SK-N-SH (cell line): ENCODE results near the gene PIP4K2A. TPM values are rescaled to one million over a fixed set of nuclear protein-coding genes. Genes with fewer than 3 reads are reported as not detected.

Source experiments
- CTCF ChIA-PET: fragments of 300-600, 350-600 bp; formaldehyde crosslinking; extraction: SDS; loops from one replicate; lab custom pipeline; 2021; lab: Yijun Ruan, JAX
- POLR2A ChIA-PET: fragments of 350-600 bp; sonication (Branson Sonifier 250); formaldehyde crosslinking; extraction: SDS; loops from one replicate; lab custom pipeline; 2020; ENCODE audit warnings: antibody characterized with exemption, inconsistent platforms; lab: Yijun Ruan, JAX
- DNase-seq: peaks from one replicate; pipeline ENCODE4 v3.0.0; 2012
- H2AFZ ChIP-seq: fragments of 200-600 bp; sonication (generic); 2 replicates; pipeline ENCODE4 v1.8.1; 2016; ENCODE audit warnings: antibody characterized with exemption, mild to moderate bottlenecking, low read depth
- H3F3A ChIP-seq: fragments of 200-600 bp; sonication (generic); replicated peaks from 2 replicates; pipeline ENCODE3; 2016; ENCODE audit warnings: antibody characterized with exemption, mild to moderate bottlenecking; ENCODE audit not compliant: insufficient read depth
- H3K27ac ChIP-seq, 2 experiments: fragments of 200-500 bp in 1 of 2; fragments of 200-600 bp in 1 of 2; sonication (Bioruptor generic) in 1 of 2; sonication (generic), shearing (Covaris generic) in 1 of 2; 2 replicates each; pipeline versions ENCODE4 v1.5.1 to v1.6.1; 2014 to 2016; ENCODE audit warnings: low read depth in 2 of 2, inconsistent platforms in 1 of 2, low read length in 1 of 2, mild to moderate bottlenecking in 1 of 2, mixed read lengths in 1 of 2
- H3K27me3 ChIP-seq: fragments of 200-600 bp; sonication (generic), shearing (Covaris generic); 2 replicates; pipeline ENCODE4 v1.6.1; 2016; ENCODE audit warnings: mixed run types; ENCODE audit not compliant: insufficient read depth
- H3K36me3 ChIP-seq, 2 experiments: fragments of 200-500 bp in 1 of 2; fragments of 200-600 bp in 1 of 2; sonication (Bioruptor generic) in 1 of 2; sonication (generic) in 1 of 2; replicated peaks in 1 of 2; 2 replicates each; pipeline versions ENCODE3 to v1.5.1; 2014 to 2016; ENCODE audit warnings: low read length in 1 of 2, mild to moderate bottlenecking in 1 of 2; ENCODE audit not compliant: insufficient read depth in 2 of 2, control insufficient read depth in 1 of 2
- H3K4me1 ChIP-seq, 2 experiments: fragments of 200-500 bp in 1 of 2; fragments of 200-600 bp in 1 of 2; sonication (Bioruptor generic) in 1 of 2; sonication (generic), shearing (Covaris generic) in 1 of 2; 2 replicates each; pipeline versions ENCODE4 v1.5.1 to v1.6.1; 2014 to 2016; ENCODE audit warnings: low read depth in 1 of 2, low read length in 1 of 2, mixed run types in 1 of 2; ENCODE audit not compliant: insufficient read depth in 2 of 2, control insufficient read depth in 1 of 2
- H3K4me2 ChIP-seq: fragments of 200-600 bp; sonication (generic), shearing (Covaris generic); 2 replicates; pipeline ENCODE4 v1.6.1; 2017; ENCODE audit warnings: mixed run types
- H3K4me3 ChIP-seq, 2 experiments: fragments of 200-500 bp in 1 of 2; fragments of 200-600 bp in 1 of 2; sonication (Bioruptor generic) in 1 of 2; sonication (generic), shearing (Covaris generic) in 1 of 2; 2 replicates each; pipeline versions ENCODE4 v1.5.1 to v1.8.1; 2014 to 2016; ENCODE audit warnings: low read depth in 2 of 2, inconsistent platforms in 1 of 2, low read length in 1 of 2, mild to moderate bottlenecking in 1 of 2, mixed read lengths in 1 of 2, moderate library complexity in 1 of 2
- H3K79me2 ChIP-seq: fragments of 200-600 bp; sonication (generic); 2 replicates; pipeline ENCODE4 v1.8.1; 2017; ENCODE audit warnings: mild to moderate bottlenecking; ENCODE audit not compliant: insufficient read depth
- H3K9ac ChIP-seq: fragments of 200-600 bp; sonication (generic); 2 replicates; pipeline ENCODE4 v1.6.1; 2017; ENCODE audit warnings: mixed run types
- H3K9me2 ChIP-seq: fragments of 200-600 bp; sonication (generic); 2 replicates; pipeline ENCODE4 v1.6.1; 2017; ENCODE audit warnings: mixed run types
- H3K9me3 ChIP-seq: fragments of 200-600 bp; sonication (generic); 2 replicates; pipeline ENCODE4 v1.6.1; 2017; ENCODE audit warnings: mixed run types, mild to moderate bottlenecking, moderate library complexity
- H4K20me1 ChIP-seq: fragments of 200-600 bp; sonication (generic); 2 replicates; pipeline ENCODE4 v1.6.1; 2017; ENCODE audit warnings: mild to moderate bottlenecking, mixed run types; ENCODE audit not compliant: insufficient read depth
- CHD2 ChIP-seq: fragments of 150-350 bp; IDR thresholded peaks from 2 replicates; pipeline ENCODE4 v1.6.1; 2018; ENCODE audit warnings: low read length; ENCODE audit not compliant: partially characterized antibody
- EP300 ChIP-seq, 2 experiments: IDR thresholded peaks; 2 replicates each; pipeline versions ENCODE4 v1.4.0 to v1.6.1; 2012; ENCODE audit warnings: borderline replicate concordance in 1 of 2, low read depth in 1 of 2, low read length in 1 of 2
- FOSL2 ChIP-seq: IDR thresholded peaks from 2 replicates; pipeline ENCODE4 v1.4.0; 2012; ENCODE audit warnings: low read depth, mild to moderate bottlenecking, moderate library complexity, borderline replicate concordance
- FOXJ3 ChIP-seq: sonication (generic); formaldehyde crosslinking; IDR thresholded peaks from 2 replicates; pipeline ENCODE4 v1.5.1; 2020; ENCODE audit warnings: mild to moderate bottlenecking, missing genetic modification reagents
- FOXM1 ChIP-seq: IDR thresholded peaks from 2 replicates; pipeline ENCODE4 v1.4.0; 2012; ENCODE audit warnings: low read depth, mild to moderate bottlenecking
- GABPA ChIP-seq: IDR thresholded peaks from 2 replicates; pipeline ENCODE4 v1.4.0; 2012; ENCODE audit warnings: low read depth, mild to moderate bottlenecking
- GATA2 ChIP-seq: sonication (generic); formaldehyde crosslinking; IDR thresholded peaks from 2 replicates; pipeline ENCODE4 v1.5.0; 2020; ENCODE audit warnings: mild to moderate bottlenecking, missing genetic modification reagents
- JUND ChIP-seq: IDR thresholded peaks from 2 replicates; pipeline ENCODE4 v1.4.0; 2012
- MEF2A ChIP-seq: IDR thresholded peaks from 2 replicates; pipeline ENCODE4 v1.4.0; 2012; ENCODE audit warnings: low read depth, borderline replicate concordance
- NFIC ChIP-seq: IDR thresholded peaks from 2 replicates; pipeline ENCODE4 v1.4.0; 2012; ENCODE audit warnings: borderline replicate concordance
- RAD21 ChIP-seq: IDR thresholded peaks from 2 replicates; pipeline ENCODE4 v1.6.1; 2012; ENCODE audit warnings: mild to moderate bottlenecking, low read length
- RXRA ChIP-seq: IDR thresholded peaks from 2 replicates; pipeline ENCODE4 v1.4.0; 2012; ENCODE audit warnings: low read depth, mild to moderate bottlenecking, borderline replicate concordance
- SIN3A ChIP-seq: IDR thresholded peaks from 2 replicates; pipeline ENCODE4 v1.6.1; 2012; ENCODE audit warnings: low read depth, mild to moderate bottlenecking, low read length, moderate library complexity, borderline replicate concordance
- SMC3 ChIP-seq: IDR thresholded peaks from 2 replicates; pipeline ENCODE4 v1.6.1; 2012; ENCODE audit warnings: low read depth, low read length, improper control_type of control experiment
- TCF12 ChIP-seq: IDR thresholded peaks from 2 replicates; pipeline ENCODE4 v1.4.0; 2012
- YY1 ChIP-seq: IDR thresholded peaks from 2 replicates; pipeline ENCODE4 v1.4.0; 2012; ENCODE audit warnings: low read depth, mild to moderate bottlenecking
- WGBS: methylation state at CpG from one replicate; pipeline ENCODE4 v1.1.6; 2017; ENCODE audit warnings: low lambda C conversion rate; 5-methylcytosine and 5-hydroxymethylcytosine counted together
- polyA plus RNA-seq, 3 experiments: library from polyadenylated mRNA; depleted of rRNA; stranded (reverse); fragments of >200 nt; gene quantifications; 2 replicates each; pipeline ENCODE4 v1.2.3, GENCODE V29; 2012
- TF ChIP-seq, protein P1 (sequence below): fragments of 200-600 bp; sonication (generic); IDR thresholded peaks from 2 replicates; pipeline ENCODE4 v1.6.1; 2017; ENCODE audit warnings: antibody characterized with exemption, mild to moderate bottlenecking, moderate library complexity
- TF ChIP-seq, protein P2 (sequence below): IDR thresholded peaks from 2 replicates; pipeline ENCODE4 v1.4.0; 2012; ENCODE audit warnings: low read depth, borderline replicate concordance
- TF ChIP-seq, protein P3 (sequence below): fragments of 150-350 bp; IDR thresholded peaks from 2 replicates; pipeline ENCODE4 v1.6.1; 2017; ENCODE audit warnings: antibody characterized with exemption, low read length, low read depth, borderline replicate concordance
- TF ChIP-seq, protein P4 (sequence below): IDR thresholded peaks from 2 replicates; pipeline ENCODE4; 2012
- TF ChIP-seq, protein P5 (sequence below): fragments of 150-350 bp; IDR thresholded peaks from 2 replicates; pipeline ENCODE4 v1.6.1; 2016; ENCODE audit warnings: mild to moderate bottlenecking, low read depth, low read length

PIP4K2A gene
- polyA plus RNA-seq, 1 of the 3 experiments (the other 2 are of a cell fraction): 10.8 TPM

DNA sequence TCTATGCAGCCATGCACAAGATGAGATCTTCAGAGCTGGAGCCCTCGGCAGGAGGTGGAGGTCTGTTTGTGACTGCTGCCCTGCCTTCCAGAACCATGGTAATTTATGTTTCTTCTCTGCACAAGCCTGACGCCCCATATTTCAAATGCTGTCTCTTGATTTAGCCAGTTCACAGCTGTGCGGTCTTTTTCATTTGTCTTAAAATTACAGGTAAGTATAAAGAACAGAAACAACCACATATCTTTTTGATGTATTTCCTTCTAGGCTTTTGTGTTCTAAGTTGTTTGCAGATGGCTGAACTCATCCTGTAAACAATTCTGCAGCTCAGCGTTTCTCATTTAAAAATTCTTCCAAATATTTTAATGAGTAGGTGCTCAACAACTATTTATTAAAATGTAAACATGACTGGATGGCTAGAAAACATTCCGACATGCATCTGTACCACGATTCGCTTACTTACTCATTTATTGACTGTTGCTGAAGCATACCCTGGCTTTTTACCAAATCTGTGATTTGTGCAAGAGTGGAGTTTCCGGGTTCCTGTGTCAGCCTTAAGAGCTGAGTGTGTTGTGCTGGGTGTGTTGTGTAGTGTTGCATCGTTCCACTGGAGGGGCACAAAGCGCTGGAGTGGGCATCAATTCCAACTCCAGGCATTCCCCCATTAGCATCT, 58.9 kb downstream of the PIP4K2A start:
- H4K20me1 ChIP-seq: 0 out of 2 replicates have a peak, but pooled peaks cover 14% of the 10 kb centered on the region
- no peaks in the 10 kb centered on the region for H3K36me3 ChIP-seq
- no peak overlapping the region for H3K27ac ChIP-seq
- WGBS: 75% methylated on average over 10 of the region's 10 CpGs
- H3K9ac ChIP-seq: no peak overlapping the region
- TF ChIP-seq EP300 (IDR thresholded peaks at IDR 0.05; ENCODE audit: borderline replicate concordance in 1 of 2, low read depth in 1 of 2, low read length in 1 of 2) (no peak), FOXJ3 (CRISPR knock-in tag) (no peak), MEF2A (no peak), FOSL2 (no peak), SIN3A (no peak), GATA2 (CRISPR knock-in tag) (no peak)
- TF ChIP-seq, all 33 proteins: peak for 0
- Histone ChIP-seq H2AFZ (no peak overlapping the region), H3K4me3 (no peak overlapping the region), H3K9me3 (no peaks in the 10 kb centered on the region), H3K27me3 (no peaks in the 10 kb centered on the region), H3K4me2 (no peak overlapping the region), H3K4me1 (peaks cover 4 to 22% of the 10 kb centered on the region in 2 experiments; a peak in 2 of 4 replicates), H3K79me2 (peaks cover 28% of the 10 kb centered on the region), H3K9me2 (no peaks in the 10 kb centered on the region), H3F3A (no peaks in the 10 kb centered on the region)
- POLR2A ChIA-PET: no interaction called here
- CTCF ChIA-PET: interaction anchor here (0.5 to 1.0 kb wide), 2 partner anchors 66 to 299 kb away, joined by 3 read pairs; no protein-coding TSS in a partner anchor
- no peak for DNase-seq

DNA sequence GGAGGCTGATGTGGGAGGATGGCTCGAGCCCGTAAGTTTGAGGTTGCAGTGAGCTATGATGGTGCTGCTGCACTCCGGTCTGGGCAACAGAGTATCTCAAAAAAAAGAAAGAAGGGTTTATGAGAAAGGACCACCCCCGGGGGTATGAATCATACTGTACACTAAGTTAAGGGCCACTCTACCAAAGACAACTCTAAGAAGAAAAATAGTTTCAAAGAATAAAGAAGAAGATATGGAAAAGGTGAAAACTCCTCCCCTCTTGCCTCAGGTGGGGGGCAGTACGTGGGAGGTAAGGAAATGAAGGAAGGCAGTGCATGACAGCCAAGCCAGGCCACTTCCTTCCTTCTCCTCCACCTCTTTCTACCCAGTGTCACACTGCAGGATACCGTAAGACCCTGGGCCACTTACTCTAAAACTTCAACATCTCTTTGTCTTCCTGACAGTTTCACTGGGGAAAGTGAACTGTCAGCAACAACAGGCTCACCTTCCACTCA, 61.3 kb downstream of the PIP4K2A start:
- no peak for DNase-seq
- Histone ChIP-seq H2AFZ (no peak overlapping the region), H3K79me2 (peaks cover 11% of the 10 kb centered on the region), H3K4me2 (no peak overlapping the region), H3K9me3 (no peaks in the 10 kb centered on the region), H3K27ac (no peak overlapping the region), H3F3A (no peaks in the 10 kb centered on the region), H3K27me3 (no peaks in the 10 kb centered on the region), H3K4me3 (no peak overlapping the region), H3K36me3 (no peaks in the 10 kb centered on the region), H3K9ac (no peak overlapping the region), H3K4me1 (peaks cover 4 to 22% of the 10 kb centered on the region in 2 experiments; a peak in 3 of 4 replicates), H3K9me2 (no peaks in the 10 kb centered on the region), H4K20me1 (0 out of 2 replicates have a peak, but pooled peaks cover 9% of the 10 kb centered on the region)
- WGBS: 94% methylated on average over 6 of the region's 6 CpGs
- CTCF ChIA-PET: no interaction called here
- POLR2A ChIA-PET: no interaction called here
- TF ChIP-seq, protein P1, sequence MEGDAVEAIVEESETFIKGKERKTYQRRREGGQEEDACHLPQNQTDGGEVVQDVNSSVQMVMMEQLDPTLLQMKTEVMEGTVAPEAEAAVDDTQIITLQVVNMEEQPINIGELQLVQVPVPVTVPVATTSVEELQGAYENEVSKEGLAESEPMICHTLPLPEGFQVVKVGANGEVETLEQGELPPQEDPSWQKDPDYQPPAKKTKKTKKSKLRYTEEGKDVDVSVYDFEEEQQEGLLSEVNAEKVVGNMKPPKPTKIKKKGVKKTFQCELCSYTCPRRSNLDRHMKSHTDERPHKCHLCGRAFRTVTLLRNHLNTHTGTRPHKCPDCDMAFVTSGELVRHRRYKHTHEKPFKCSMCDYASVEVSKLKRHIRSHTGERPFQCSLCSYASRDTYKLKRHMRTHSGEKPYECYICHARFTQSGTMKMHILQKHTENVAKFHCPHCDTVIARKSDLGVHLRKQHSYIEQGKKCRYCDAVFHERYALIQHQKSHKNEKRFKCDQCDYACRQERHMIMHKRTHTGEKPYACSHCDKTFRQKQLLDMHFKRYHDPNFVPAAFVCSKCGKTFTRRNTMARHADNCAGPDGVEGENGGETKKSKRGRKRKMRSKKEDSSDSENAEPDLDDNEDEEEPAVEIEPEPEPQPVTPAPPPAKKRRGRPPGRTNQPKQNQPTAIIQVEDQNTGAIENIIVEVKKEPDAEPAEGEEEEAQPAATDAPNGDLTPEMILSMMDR: no peak
- TF ChIP-seq, protein P2, sequence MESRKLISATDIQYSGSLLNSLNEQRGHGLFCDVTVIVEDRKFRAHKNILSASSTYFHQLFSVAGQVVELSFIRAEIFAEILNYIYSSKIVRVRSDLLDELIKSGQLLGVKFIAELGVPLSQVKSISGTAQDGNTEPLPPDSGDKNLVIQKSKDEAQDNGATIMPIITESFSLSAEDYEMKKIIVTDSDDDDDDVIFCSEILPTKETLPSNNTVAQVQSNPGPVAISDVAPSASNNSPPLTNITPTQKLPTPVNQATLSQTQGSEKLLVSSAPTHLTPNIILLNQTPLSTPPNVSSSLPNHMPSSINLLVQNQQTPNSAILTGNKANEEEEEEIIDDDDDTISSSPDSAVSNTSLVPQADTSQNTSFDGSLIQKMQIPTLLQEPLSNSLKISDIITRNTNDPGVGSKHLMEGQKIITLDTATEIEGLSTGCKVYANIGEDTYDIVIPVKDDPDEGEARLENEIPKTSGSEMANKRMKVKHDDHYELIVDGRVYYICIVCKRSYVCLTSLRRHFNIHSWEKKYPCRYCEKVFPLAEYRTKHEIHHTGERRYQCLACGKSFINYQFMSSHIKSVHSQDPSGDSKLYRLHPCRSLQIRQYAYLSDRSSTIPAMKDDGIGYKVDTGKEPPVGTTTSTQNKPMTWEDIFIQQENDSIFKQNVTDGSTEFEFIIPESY: no peak
- no peak for TF ChIP-seq FOXJ3 (CRISPR knock-in tag)
- TF ChIP-seq, protein P3, sequence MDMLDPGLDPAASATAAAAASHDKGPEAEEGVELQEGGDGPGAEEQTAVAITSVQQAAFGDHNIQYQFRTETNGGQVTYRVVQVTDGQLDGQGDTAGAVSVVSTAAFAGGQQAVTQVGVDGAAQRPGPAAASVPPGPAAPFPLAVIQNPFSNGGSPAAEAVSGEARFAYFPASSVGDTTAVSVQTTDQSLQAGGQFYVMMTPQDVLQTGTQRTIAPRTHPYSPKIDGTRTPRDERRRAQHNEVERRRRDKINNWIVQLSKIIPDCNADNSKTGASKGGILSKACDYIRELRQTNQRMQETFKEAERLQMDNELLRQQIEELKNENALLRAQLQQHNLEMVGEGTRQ: no peak
- TF ChIP-seq, protein P4, sequence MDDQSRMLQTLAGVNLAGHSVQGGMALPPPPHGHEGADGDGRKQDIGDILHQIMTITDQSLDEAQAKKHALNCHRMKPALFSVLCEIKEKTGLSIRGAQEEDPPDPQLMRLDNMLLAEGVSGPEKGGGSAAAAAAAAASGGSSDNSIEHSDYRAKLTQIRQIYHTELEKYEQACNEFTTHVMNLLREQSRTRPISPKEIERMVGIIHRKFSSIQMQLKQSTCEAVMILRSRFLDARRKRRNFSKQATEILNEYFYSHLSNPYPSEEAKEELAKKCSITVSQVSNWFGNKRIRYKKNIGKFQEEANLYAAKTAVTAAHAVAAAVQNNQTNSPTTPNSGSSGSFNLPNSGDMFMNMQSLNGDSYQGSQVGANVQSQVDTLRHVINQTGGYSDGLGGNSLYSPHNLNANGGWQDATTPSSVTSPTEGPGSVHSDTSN: no peak
- TF ChIP-seq RAD21: no peak
- TF ChIP-seq GABPA: no peak
- TF ChIP-seq RXRA: no peak
- TF ChIP-seq SMC3: no peak
- no peak for TF ChIP-seq YY1
- TF ChIP-seq TCF12: no peak
- TF ChIP-seq JUND: no peak
- no peak for TF ChIP-seq CHD2
- no peak for TF ChIP-seq NFIC
- TF ChIP-seq FOXM1: no peak
- no peak for TF ChIP-seq EP300 (IDR thresholded peaks at IDR 0.05; ENCODE audit: borderline replicate concordance in 1 of 2, low read depth in 1 of 2, low read length in 1 of 2)
- TF ChIP-seq, protein P5, sequence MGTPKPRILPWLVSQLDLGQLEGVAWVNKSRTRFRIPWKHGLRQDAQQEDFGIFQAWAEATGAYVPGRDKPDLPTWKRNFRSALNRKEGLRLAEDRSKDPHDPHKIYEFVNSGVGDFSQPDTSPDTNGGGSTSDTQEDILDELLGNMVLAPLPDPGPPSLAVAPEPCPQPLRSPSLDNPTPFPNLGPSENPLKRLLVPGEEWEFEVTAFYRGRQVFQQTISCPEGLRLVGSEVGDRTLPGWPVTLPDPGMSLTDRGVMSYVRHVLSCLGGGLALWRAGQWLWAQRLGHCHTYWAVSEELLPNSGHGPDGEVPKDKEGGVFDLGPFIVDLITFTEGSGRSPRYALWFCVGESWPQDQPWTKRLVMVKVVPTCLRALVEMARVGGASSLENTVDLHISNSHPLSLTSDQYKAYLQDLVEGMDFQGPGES: no peak
